GM21825 (cell line): ENCODE results near the gene LCP2.
"Not testable (repeated sequence)": the region's sequence is repeated elsewhere in the genome, so short reads cannot be mapped to it uniquely, and the experiment has no call there.

Experiments used
- ATAC-seq: cut with Tn5 transposase; IDR thresholded peaks from one replicate; pipeline ENCODE4 v1.9.1; 2021; ENCODE audit warnings: mild to moderate bottlenecking, moderate library complexity; ENCODE audit not compliant: unreplicated experiment

Gene LCP2

DNA sequence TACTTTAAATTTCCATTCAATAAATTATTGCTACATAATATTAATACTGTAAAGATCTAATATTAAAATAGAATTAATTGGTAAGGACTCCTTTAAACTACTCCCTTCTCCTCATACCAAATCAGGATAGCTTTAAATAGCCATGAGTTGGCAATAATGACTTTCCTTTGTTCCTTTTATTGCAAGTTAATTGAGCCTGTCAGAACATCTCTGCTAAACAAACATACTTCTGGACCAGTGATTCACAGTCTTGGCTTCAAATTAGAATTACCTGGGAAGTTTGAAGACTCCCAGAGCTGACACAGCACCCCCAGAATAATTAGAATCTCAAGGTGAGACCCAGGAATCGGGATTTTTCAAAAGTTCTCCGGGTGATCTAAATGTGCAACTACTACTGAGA, 46.1 kb downstream of the LCP2 start:
- no peak for ATAC-seq

DNA sequence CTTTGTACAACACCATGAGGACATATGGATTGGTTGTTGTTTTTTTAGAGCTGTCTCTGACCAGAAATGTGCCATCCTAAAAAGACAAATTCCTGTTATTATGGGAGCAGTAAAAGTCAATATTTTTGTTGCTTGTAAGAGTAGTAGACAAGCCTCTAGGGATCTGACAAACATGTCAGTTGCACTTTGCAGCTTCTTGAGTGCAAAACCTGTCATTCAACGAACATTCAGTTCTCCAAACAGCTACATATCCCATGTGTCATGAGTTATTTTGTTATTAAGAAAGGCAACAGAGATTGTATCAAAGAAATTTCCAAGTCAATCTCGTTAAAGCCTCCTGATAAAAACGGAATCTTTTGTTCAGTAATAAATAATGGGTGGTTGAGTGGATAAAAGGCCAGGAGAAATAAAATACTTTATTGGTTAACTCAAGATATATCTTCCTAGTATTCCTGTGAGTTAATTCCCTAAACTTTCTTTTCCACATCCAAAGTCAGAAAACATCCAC, 46.7 kb downstream of the LCP2 start:
- ATAC-seq, result no peak

DNA sequence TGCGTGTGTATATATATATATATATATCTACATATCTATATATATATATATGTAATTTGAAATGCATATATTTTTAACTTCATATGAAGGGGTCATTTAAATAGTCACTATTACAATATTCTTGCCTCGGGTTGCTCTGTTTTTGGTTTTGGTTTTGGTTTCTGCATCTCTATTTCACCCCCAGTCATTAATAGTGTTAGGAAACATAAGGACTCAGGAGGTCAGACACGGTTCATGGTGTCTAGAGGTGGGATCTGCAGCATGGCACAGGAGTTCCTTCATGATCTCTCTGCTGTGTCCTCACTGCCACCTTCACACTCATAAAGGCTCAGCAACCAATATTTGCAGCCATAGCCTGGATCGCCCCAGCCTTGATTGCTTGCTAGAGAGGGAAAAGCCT, 48.2 kb downstream of the LCP2 start:
- ATAC-seq, result no peak

DNA sequence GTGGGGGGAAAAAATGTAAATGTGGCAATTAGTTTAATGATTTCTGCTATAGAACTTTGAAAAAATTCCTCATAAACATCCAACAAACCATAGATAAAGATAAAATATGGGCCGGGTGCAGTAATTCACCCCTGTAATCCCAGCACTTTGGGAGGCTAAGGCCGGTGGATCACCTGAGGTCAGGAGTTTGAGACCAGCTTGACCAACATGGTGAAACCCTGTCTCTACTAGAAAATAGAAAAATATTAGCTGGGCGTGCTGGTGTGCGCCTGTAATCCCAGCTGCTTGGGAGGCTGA, 48.7 kb downstream of the LCP2 start:
- not testable (repeated sequence) for ATAC-seq

DNA sequence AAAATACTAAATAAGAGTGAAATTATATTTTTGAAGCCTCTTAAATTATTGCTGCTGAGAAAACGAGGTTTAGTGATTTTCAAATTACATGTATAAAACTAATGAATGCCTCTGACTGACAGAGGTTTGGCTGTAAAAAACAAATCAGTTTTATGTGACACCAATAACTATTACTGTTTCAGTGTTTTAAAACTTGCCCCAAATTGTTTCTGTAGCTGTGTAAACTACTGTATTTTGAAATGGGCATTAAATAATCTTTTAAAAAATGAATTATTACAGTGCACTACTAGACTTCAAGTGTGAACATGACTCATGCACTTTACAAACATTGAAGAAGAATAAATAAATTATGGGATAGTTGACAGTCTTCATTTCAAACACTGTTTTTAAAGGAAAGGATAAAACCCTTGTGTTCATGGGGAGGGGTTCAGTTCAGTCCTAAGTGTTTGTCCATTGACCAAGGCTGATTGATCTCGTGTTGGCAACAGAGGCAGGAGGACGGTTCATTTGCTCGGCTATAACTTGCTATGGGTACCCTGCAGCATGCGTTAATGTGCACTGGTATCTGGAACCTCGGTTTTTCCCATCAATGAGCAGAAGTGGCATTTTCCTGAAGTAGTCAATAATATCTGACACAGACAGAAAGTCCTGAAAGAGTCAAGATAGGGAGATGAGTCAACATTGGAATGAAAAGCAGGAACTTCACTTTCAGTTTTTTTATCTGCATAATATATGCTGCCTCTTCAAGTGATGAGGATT, 49.2 kb downstream of the LCP2 start:
- no peak for ATAC-seq

DNA sequence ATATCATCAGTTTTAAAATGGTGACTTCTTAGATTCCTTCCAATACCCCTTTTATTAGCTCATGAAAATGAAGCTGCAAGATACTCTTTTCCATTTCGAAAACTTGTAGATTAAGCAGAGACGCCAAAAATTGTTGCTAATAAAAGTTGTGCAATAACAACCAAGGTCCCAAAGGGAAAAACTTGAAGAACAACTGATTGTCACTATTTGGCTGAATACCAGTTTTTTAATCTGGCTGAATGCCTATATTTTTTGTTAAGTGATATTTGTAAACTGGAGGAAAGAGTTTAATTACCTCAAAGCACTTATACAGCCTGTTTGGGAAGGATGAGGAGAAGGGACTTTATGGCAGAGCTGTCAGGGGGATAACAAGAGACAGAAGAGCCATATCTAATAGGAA, 50.2 kb downstream of the LCP2 start:
- no peak for ATAC-seq

DNA sequence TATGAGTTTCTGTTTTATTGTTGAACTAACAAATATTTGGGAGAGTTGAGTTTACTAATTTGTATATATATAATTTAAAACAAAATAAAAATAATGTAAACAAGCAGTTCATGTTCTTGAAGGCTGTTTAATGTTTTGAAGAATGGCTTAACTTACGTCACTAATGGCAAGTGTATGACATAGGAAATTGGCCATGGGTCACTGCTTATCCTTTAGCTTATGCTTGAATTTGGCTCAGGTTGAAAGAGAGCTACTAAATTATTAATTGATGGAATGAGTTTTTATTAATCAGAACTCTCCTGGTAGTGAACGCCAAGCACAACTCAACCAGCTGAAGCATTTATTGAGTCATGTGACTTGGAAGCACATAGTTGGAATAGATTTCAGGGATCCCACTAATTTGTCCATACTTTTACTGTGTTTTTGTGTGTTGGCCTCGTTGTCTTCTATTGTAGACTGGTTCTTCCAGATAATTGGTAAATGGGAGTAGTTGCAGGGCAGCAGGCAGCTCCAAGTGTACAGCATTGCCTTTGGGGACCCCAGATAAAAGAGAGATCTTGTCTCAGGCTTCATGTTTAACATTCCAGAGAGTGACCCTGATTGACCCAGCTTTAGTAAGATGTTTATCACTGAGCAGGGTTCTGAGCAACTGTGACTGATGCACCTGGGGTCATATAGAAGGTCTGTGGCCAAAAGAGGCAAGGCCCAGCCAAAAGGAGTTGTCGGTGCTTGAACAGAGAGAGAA, 51.3 kb downstream of the LCP2 start:
- ATAC-seq, result no peak

DNA sequence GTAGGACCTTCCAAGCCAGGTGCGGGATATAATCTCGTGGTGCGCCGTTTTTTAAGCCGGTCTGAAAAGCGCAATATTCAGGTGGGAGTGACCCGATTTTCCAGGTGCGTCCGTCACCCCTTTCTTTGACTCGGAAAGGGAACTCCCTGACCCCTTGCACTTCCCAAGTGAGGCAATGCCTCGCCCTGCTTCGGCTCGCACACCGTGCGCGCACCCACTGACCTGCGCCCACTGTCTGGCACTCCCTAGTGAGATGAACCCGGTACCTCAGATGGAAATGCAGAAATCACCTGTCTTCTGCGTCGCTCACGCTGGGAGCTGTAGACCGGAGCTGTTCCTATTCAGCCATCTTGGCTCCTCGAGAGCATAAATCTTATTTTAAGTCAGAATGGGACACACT, 52.1 kb downstream of the LCP2 start:
- not testable (repeated sequence) for ATAC-seq

DNA sequence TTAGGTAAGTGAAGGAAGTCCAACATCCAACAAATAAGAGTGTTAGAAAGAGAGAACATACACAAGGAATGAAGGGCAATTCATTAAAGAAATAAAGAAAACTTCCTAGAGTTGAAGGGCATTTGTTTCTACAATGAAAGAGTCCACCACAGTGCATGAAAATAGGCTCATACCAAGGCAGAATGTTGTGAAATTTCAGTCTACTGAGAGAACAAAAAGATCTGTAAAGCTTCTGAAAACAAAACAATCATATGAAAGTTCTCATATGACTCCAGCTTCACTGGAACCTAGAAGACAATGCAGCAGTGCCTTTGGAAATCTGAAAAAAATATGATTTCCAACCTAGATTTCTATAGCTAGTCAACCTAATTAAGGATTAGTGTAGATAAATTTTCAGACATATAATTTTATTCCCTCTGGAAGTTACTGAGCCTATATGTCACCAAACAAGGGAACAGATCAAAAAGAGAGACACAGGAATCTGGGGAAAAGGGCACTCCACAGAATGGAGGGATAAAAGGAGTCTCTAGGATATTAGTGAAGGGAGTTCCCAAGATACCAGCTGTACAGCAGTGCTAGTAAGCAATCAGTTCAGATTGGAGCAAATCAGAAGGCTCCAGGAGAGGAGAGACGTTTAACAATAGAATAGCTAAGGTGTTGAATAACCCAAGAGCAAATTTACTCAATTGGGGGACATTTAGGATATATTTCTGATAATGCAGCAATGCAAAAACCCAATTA, 59.0 kb downstream of the LCP2 start:
- no peak for ATAC-seq

DNA sequence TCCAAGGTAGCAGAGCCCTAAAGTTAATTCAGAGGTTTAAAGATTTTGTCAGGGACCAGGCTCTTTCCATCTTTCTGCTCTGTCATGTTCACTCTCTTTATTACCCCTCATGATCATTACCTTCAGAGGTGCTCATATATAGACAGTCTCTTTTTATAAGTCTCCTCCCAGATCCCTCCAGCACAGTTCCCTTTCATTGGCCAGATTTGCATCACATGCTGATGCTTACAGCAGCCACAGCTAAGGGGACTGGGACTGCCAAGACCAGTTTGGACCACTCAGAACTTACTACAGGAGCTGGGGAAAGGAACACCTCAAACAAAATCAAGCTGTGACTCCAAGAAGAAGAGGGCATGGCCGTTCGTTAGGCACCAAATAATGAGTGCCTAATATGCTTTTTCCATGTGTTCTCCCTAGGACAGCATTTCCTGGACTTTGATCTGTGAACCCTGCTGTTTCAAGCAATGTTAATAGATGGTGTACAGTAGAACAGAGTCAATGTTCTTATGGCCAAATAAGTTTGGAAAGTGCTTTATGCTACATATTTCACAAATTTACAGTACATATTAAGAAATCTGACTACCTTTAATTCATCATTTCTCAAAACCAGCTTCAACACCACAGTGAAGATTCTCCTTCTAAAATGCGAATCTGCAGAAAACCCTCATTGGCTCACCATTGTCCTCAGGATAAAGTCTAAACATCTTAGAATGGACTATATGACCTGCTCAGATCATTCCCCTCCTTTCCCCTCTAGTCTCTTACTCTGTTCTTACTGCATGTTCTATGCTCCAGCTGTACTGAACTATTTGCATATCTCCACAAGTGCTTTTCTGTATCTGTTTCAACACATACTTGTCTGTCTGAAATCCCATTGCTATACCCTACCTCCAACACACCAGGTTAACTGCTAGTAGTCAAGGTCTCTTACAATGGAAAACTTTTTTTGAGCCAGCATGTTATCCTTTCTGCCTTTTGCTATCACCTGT, 61.4 kb downstream of the LCP2 start:
- no peak for ATAC-seq

DNA sequence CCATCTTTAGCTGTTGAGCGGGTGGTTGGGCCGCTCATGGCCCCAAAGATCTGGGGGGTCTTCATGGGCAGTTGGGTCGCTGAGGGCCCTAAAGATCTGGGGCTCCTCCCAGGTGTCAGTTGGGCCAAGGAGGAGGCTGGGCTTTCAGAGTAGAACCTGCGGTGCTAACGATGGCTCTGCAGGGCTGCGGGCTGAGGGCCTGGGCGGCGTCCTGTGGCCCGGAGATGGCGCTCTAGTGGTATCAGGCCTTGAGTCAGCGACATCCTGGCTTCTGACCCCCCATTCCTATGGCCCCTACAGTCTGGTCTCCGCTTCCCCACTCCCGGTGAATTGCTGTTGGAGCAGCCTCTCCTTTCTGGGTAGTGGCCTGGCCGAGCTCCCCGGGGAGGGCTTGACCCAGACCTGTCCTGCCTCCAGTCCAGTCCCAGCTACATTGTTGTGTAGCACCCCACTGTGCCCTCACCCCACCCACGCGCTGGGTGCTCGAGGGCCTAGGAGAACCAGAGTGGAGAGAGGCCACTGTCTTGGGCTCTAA, 64.2 kb downstream of the LCP2 start:
- no peak for ATAC-seq

DNA sequence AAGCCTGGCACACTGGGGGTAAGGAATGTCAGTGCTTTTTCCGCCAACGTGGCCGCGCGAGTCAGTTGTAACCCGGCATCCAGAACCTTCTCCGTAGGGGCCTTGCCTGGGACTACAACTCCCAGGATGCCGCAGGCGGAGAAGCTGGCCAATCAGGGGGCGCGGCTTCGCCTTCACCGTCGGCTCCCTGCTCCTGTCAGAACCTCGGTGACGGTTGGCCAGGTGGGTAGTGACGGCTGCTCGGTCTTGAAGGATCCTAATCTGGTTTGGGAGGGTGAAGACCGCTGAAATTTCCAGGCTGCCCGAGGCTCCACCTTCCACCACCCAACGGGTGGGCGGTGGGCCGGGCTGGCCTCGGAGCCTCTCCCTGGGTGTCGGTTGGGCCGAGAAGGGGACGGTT, 64.8 kb downstream of the LCP2 start, which contains the start of gene C5orf58:
Gene C5orf58, plus strand, starts transcription at position 200 of the 400 bp plus-strand sequence. CDS start 1,992 bp downstream, outside the sequence.
- no peak for ATAC-seq

DNA sequence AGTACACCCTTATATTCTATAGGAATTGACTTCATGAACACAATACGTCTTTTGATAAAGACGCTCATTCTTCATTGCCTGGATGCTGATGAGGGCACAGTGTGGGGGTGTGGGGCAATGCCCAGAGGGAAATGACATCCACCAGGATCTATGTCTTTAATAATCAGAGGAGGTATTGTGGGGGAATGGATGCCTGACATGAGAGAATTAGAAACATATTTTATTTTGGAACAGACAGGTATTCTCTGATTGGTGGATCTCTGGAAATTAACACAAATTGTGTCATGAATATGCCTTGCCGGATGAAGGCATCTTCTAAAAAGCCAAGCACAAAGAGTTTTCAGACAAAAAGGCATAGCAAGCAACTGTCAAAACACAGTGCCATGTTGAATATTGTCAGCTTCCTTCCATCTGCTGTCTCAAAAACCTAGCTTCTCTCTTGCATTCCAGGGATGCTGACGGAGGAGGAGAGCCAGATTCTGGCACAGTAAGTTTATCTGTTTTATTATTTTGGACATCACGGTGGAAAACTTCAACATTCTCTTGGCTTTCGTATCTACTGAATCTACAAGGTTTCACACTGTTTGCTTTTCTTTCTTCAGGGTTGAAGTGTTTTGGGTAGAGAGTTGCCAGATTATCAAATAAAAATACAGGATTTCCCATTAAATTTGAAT, 68.7 kb downstream of the LCP2 start:
- ATAC-seq, result no peak

DNA sequence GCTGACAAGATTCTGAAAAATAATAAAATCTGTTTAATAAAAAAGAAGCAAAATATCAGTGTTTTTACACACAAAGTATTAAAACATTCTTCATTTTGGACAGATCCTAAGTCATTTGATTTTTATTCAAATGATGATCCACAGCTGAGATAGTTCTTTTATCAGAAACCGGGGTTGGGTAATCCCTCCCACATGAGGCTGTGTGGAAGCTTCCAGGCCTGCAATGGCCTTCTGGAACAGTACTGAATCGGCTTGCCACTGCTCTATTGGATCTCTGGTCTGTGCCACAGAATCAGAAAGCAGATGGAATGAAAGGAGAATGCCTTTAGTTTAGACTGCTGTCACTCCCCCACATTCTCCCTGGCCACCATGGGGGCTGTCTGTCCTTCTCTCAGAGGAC, 70.9 kb downstream of the LCP2 start:
- ATAC-seq, result no peak

DNA sequence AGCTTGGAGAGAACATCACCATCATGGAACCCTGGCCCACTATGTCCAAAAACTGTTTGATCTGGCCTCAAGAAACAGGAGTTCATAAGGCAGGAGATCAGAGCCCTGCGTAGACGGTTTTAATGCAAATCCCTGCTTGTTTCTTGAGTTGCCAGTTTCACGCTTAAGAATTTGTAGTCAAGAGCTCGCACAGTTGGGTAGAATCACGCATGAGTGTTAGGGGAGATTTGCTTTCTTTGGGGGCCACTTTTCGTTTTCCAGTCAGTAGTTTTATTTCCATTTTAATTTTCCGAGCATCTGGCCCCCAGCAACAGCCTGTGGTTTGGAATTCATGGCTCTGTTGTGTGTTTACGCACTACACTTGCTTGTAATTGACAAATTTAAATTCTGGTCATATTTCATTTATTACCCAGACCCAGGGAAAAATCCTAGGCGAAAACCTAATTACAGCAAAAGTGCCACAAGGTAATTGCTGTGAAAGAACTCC, 71.4 kb downstream of the LCP2 start:
- no peak for ATAC-seq

DNA sequence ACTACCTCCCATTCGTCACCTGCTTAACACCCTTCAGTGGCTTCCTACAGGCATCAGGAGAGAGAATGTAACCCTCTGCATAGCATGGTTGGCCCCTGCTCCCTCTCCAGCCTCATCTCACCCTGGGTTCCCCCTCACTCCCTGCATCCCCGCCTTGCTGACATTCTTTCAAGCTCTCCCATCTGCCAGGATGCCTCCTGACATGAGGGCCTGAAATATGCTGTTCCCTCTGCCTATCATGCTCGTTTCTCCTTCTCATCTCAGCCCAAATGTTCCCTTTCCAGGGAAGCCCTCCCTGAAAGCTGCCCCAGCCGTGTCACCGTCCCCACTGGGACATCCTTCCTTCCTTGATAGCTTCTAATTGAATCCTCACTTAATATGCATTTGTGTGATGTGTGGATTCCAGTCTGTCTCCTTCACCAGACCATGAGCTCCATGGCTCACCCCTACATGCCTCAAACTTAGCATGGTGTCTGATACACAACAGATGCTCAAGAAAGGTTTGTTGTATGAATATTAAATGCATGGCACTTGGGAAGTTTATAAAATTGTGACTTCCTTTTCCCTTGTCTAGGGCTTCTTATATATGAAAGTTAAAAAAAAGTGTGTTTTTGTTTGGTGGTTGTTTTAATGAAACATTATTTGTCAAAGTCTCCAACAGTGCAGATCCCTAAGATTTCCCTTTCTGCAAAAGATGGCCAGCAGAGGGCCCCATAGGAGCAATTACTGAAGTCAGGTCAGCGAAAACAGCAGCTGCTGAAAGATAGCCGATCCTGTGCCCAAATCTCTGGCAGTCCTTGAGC, 72.0 kb downstream of the LCP2 start:
- ATAC-seq, result no peak

DNA sequence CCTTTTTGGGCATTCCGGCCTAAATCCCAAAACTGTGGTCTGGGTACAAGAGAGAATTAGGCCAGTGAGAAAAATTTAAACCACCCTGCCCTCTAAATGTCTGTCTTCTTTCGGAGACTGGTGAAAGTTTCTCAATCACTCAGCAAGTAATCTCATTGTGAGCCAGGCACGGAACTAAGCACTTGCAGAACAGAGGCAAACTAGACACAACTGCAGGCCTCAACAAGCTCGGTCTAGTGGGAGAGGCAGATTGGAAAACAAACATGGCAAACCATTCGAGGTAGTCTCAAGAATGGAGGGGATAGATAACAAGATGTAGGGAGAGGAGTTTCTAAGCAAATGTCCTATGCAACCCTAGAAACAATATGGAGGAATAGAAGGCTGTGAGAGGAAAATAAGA, 73.7 kb downstream of the LCP2 start:
- ATAC-seq, result no peak

DNA sequence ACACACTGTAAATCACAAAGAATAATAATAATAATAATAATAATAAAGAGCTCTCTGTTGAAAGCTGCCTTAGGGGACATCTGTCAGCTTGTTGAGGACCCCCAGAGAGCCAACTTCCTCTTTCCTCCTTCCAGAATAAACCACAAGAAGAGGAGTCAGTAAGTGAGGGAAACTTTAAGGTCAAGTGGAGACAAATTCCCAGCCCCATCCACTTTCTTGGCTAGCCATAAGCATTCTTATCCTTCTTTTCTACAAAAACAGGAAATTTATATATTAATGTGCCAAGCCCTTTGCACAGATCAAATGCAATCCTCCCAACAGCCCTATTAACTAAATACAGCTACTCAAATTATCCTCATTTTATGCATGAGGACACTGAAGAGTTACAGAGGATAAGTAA, 74.2 kb downstream of the LCP2 start:
- ATAC-seq, result no peak

DNA sequence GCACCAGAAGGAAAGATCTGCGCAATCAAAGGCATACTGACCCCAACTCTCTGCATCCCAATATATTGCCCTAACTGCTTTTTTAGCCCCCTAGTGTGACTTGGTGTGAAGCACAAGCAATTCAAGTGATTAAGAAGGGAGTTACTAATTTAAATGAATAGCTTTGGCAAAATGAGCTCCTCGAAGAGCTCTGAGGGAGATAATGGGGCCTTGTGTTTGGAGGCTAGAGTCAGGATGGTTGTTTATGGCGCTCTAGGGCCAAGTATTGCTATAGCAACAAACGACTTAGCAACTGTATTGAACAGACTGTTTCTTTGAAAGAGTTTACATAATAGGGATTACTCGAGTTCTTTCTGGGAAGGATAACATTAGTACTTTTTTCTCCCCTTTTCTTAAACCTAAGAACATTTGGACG, 76.2 kb downstream of the LCP2 start:
- ATAC-seq, result no peak
